NOMO-1 treated with DMSO at 0.1 percent for 48 hours (cell line): Measurements from ENCODE around the gene CPSF3.

Source experiments
- DNase-seq: peaks from one replicate; lab custom pipeline; 2025; ENCODE audit not compliant: unreplicated experiment; lab: John Stamatoyannopoulos, UW

CPSF3 gene

DNA sequence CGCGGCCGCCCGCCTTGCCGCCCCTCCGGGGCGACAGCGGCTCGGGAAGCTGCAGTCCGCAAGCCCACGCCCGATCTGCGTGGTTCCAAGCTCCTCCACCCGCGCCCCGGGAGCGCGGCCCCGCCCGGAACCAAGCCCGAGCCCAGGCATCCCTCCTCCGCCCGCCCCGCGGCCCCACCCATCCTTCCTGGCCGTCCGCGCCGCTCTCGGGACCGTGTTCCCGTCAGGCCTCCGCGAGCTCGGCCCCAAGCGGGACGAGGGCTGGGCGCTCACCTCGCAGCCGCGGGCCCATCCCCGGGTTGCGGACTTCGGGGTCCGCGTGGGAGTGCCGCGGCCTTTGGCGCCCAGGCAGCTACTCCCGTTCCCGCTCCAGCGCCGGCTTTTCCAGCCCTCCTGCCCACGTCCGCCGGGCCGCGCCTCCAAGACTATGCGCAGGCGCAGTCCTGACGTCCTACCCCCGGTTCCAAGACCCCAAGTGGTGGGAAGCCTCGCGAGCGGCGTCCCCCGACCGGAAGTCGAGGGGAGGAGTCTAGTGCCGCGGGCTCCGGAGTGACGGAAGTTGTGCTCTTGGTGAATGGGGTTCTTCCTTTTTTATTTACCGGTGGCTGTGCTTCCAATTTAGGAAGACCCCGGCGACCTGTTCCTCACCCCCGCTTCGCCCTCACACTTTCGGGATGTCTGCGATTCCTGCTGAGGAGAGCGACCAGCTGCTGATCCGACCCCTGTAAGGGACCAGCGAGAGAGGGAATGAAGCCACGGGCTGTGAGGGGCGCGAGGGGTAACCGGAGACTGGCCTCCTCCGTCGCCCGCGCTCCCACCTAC is at the start of gene CPSF3, which contains the start of gene ITGB1BP1:
TSS of gene CPSF3 (plus strand) at position 555 of the 822 bp plus-strand sequence. CDS start at position 675, 120 bp downstream.
TSS of gene ITGB1BP1 (minus strand) at position 429 of the 822 bp plus-strand sequence. CDS start 4,831 bp downstream, outside the sequence.
- DNase-seq = peak; percentile 96

- no peak for DNase-seq
Observed at GRCh38 chr2:9374071-9374730, 49.3 kb upstream of the CPSF3 start.

DNA sequence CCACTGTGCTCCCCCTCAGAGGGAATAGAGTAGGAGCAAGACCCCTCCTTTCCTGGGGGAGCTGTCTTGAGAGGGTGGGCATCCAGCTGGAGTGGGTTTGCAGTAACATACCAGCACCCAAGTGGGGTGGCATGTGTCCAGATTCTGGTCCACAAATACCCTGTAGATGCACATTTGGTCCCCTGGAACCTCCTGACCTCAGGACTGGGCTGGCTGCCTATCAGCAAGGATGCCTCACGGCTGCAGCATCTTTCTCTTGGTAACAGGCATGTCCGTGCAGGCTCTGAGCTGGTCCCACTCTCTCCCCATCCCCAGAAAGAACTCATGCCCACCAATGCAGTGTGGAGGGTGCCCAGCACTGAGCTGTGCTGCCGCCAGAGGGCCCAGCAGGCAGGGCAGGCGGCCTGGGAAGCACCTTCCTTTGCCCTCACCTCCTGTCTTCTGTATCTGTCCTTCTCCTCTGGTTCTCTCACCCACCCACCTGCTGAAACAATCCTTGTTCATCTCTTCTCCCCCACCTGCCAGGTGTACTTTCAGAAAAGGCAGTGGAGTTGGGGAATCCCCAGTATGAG is 47.5 kb upstream of the CPSF3 start:
- DNase-seq = no peak

GRCh38 chr2:9377461-9378097 is 45.9 kb upstream of the CPSF3 start:
- DNase-seq = no peak

- DNase-seq = no peak
Observed at GRCh38 chr2:9378433-9379390, 44.7 kb upstream of the CPSF3 start.

DNA sequence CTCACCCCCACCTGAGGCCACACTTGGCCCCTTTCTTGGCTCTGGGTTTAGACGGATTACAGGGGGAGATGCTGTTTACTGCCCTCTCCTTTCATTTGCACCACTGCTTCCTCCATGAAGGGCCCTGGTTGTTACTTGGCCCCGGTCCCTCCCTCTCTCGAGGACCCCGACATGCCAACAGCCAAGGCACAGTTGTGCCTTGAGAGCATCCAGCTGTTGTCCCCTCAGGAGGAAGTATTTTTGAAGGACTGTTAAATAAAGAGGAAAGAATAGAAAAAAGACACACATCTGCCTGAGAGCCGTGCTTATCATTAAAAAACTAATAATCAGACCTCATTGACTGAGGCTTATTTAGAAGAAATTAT is 44.1 kb upstream of the CPSF3 start:
- DNase-seq = no peak

DNA sequence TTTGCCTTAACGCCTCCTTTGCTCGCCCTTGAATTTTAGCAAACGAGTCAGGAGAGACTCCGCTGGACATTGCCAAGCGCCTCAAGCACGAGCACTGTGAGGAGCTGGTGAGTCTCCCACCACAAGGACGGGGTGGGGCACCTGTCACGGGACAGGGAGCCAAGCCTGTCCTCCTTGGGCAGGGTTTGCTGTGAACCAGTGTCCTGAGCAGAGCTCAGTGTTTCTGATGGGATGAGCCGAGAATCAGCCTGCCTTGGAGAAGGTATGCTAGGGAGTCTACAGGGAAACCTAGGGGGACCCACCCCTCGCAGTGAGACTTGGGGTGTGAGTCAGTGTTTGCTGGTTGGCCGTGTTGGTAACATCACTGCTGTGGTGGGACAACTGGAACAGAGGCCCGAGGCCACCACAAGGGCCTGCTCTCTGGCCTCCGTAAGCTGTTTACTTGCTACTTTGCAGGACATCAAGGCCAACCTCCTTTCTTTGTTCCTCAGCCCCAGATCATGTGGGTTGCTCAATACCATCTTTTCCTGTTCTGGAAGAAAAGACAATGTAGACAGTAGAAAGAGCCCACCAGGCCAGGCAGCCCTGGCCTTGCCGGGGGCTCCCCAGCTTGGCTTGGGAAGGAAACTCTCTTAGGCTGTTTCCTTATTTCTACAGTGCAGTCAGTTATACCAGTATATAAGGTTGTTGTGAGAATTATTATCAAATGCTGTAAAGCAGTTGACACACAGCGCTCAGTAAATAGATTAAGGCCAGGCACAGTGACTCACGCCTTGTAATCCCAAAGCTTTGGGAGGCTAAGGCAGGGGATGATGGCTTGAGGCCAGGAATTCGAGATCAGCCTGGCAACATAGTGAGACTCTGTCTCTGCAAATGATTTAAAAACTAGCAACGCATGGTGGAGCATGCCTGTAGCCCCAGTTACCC is 42.5 kb upstream of the CPSF3 start:
- DNase-seq = no peak

GRCh38 chr2:9382604-9383235 is 40.7 kb upstream of the CPSF3 start:
- DNase-seq = no peak

DNA sequence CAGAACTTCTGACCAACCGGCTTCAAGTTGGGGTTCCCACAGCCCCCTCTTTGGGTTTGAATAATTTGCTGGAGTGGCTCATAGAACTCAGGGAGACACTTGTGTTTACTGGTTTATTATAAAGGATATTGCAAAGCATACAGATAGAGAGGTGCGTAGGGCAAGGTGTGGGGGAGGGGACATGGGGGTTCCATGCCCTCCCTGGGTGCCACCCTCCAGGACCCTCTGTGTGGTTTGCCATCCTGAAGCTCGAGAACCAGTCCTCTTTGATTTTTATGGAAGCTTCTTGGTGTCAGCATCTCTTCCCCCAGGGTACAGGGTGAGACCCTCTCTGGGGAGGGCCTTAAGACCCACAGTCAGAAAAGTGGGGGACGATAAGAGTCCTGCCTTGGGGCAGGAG is 38.9 kb upstream of the CPSF3 start:
- DNase-seq = no peak

- no peak for DNase-seq
Observed at GRCh38 chr2:9385841-9386240, 37.6 kb upstream of the CPSF3 start.

DNA sequence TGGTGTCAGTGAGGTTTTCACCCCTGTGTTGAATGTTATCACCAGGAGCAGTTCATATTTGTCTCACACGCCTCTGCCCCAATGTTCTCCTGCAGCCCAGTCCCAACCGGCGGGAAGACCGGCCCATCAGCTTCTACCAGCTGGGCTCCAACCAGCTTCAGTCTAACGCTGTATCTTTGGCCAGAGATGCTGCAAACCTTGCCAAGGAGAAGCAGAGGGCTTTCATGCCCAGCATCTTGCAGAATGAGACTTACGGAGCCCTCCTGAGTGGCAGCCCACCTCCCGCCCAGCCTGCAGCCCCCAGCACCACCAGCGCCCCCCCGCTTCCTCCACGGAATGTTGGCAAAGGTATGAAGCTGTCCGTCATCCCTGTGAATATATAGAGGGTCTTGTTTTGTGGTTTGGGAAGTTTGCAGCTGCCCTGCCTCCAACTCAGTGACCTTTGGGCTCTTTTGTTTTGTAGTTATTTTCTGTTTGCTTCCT is 35.2 kb upstream of the CPSF3 start:
- no peak for DNase-seq

GRCh38 chr2:9388950-9389911 is 34.2 kb upstream of the CPSF3 start:
- DNase-seq = no peak

GRCh38 chr2:9390151-9390850 is 33.2 kb upstream of the CPSF3 start:
- no peak for DNase-seq

GRCh38 chr2:9390991-9391390 is 32.5 kb upstream of the CPSF3 start:
- no peak for DNase-seq

- DNase-seq = no peak
Observed at GRCh38 chr2:9391961-9392720, 31.3 kb upstream of the CPSF3 start.
